AG04449 (cell line): ENCODE results near the gene ALDH1L2.

Source experiments
- CTCF ChIA-PET: fragments of 350-600 bp; formaldehyde crosslinking; extraction: SDS; loops from one replicate; lab custom pipeline; 2021; ENCODE audit warnings: antibody characterized with exemption; lab: Yijun Ruan, JAX
- POLR2A ChIA-PET: fragments of 400-600, 350-600 bp; formaldehyde crosslinking; extraction: SDS; loops from one replicate; lab custom pipeline; 2020; ENCODE audit warnings: antibody characterized with exemption, inconsistent platforms; lab: Yijun Ruan, JAX
- DNase-seq: peaks from one replicate; pipeline ENCODE4 v3.0.0-alpha.2; 2010; ENCODE audit warnings: low read depth, low spot score
- H3K4me3 ChIP-seq: 2 replicates; pipeline ENCODE4 v1.5.1; 2011; ENCODE audit warnings: low read depth, mild to moderate bottlenecking, control low read depth, low read length
- TF ChIP-seq, protein P1 (sequence below): IDR thresholded peaks from one replicate; pipeline ENCODE4 v1.5.1; 2011; ENCODE audit warnings: mild to moderate bottlenecking, moderate library complexity, low read length, control low read depth, inconsistent platforms; ENCODE audit not compliant: insufficient read depth; ENCODE audit errors: missing control alignments

The ALDH1L2 gene

DNA sequence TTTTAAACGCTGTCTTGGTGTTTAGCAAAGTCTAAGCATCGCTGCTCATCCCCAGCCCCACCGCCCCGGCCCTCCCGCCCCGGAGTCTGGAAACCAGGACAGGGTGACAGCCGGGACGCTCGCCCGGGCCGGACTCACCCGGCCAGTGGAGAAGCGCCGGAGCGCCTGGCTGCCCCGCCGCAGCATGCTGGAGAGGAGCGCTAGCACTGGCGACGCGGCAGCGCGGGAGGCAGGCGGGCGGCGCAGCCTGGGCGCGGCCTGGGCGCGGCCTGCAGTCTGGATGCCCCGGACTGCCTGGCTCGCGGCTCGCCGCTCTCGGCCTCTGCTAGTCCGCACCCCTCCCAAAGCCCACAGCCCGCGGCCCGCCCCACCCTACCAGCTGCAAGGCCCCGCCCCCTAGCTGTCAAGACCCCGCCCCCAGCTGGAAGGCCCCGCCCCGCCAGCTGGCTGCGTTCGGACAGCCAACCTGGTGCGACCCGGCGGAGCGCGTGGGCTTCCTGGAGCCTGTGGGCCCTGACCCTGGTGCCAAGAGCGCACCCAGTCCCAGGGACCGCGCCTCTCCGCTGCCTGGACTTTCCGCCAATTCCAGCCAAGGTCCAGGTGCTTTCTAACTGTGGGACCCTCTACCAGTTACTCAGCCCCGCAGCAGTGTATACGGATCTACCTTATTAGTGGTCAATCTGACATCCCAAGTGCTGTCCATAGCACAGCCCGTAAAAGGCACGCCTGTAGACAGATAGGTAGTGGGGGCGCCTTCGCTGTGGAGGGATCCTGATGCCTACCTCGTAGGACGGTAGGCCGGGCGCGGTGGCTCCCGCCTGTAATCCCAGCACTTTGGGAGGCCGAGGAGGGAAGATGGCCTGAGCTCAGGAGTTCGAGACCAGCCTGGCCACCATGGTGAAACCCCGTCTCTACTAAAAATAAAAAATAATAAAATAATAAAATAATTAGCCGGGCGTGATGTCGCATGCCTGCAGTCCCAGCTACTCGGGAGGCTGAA is at the start of gene ALDH1L2:
ALDH1L2 (minus strand) TSS at position 208 of the 1,000 bp plus-strand sequence; CDS start at position 186, 22 bp downstream.
- no peak for DNase-seq
- CTCF ChIA-PET = interaction anchor here (0.7 to 1.9 kb wide), 3 partner anchors 8 to 28 kb away, joined by 3 to 7 read pairs (median 4); no protein-coding TSS in a partner anchor

DNA sequence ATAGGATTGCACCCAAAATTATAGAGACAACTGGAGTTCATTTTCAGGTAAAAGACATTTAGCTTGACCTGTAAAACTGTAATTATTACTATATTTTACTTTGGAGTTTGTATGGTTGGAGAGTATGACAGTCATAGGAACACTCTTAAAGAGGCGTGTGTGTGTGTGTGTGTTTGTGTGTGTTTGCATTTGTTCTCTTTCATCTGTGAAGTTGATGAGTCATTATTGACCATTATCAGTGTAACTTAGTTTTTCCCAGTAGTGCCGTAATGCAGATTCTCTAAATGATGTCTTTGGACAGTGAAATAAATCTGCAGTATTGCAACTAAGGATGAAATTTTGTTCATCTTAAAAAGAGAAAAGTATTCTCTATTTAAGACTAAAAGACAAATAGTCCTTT is 36.3 kb upstream of the ALDH1L2 start:
- no peak for DNase-seq
- ChIA-PET CTCF (interaction anchor here (1.0 kb wide), 1 partner anchor 8 kb away, joined by 3 read pairs; no protein-coding TSS in a partner anchor), POLR2A (no interaction called here)
- TF ChIP-seq, protein P1, sequence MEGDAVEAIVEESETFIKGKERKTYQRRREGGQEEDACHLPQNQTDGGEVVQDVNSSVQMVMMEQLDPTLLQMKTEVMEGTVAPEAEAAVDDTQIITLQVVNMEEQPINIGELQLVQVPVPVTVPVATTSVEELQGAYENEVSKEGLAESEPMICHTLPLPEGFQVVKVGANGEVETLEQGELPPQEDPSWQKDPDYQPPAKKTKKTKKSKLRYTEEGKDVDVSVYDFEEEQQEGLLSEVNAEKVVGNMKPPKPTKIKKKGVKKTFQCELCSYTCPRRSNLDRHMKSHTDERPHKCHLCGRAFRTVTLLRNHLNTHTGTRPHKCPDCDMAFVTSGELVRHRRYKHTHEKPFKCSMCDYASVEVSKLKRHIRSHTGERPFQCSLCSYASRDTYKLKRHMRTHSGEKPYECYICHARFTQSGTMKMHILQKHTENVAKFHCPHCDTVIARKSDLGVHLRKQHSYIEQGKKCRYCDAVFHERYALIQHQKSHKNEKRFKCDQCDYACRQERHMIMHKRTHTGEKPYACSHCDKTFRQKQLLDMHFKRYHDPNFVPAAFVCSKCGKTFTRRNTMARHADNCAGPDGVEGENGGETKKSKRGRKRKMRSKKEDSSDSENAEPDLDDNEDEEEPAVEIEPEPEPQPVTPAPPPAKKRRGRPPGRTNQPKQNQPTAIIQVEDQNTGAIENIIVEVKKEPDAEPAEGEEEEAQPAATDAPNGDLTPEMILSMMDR = no peak
- no peak overlapping the region for H3K4me3 ChIP-seq

More for the DNA sequence above, at the start of gene ALDH1L2:
- POLR2A ChIA-PET = interaction anchor here (0.6 to 2.1 kb wide), 7 partner anchors 11 to 170 kb away, joined by 3 to 14 read pairs (median 3); partner anchors contain the start of gene WASHC4
- peak within 1 kb of the TSS; percentile 97 for H3K4me3 ChIP-seq
- TF ChIP-seq, protein P1 = no peak

DNA sequence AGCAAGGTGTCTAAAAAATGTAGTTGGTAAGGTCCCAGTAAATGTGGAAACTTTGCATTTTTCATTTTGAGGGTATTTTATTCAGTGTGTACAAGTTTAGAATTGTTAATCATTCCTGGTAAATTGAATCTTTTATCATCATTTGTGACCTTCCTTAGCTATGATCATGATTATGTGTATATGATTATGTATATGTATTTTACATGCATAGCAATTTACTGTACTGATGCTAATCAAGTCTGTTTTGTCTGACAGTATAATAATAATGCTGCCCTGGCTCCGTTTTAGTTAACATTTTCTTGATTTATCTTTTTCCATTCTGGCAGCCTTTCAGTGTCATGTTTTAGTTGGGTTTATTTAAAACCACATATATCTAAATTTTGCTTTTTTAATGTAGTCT is 32.7 kb upstream of the ALDH1L2 start:
- no peak for DNase-seq
- ChIA-PET POLR2A (no interaction called here), CTCF (no interaction called here)
- no peak overlapping the region for H3K4me3 ChIP-seq
- TF ChIP-seq, protein P1 = no peak

DNA sequence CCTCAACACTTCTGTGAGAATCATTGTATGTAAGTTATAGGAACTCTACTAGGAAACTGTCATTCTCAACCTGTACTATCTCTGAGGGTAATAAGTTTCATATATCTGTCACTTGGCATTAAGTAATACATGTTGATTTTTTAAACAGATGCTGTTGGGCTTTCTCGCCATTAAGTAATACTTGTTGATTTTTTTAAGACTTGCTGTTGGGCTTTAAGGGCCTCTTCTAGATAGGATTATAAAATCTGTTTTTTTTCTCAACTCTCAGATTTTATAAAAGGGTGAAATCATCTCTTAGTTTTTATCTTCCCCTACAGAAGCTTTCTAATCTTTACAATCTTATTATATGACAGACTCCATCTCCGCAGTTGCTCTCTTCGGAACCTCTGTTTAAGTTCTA is 28.8 kb upstream of the ALDH1L2 start:
- TF ChIP-seq, protein P1 = no peak
- CTCF ChIA-PET = no interaction called here
- POLR2A ChIA-PET = no interaction called here
- no peak for DNase-seq
- H3K4me3 ChIP-seq = no peak overlapping the region

DNA sequence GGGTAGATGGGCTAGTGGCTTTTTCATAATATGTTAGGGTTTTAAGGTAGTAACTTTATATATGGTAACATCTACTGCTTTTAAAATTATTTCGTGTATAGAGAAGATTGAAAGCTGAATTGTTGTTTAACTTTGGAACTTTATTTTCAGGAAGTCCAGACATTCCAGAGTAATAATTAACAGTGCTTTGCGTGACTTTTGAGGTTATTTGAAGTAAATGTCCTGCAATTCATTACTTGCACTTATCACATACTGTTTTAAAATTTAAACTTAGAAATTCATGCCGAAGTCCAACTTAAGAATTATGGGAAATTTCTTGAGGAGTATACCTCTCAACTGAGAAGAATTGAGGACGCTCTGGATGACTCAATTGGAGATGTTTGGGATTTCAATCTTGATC is 26.6 kb upstream of the ALDH1L2 start:
- TF ChIP-seq, protein P1 = no peak
- no peak for DNase-seq
- CTCF ChIA-PET = no interaction called here
- no peak overlapping the region for H3K4me3 ChIP-seq
- POLR2A ChIA-PET = no interaction called here
